Measurements from ENCODE around the gene MOG.

Gene MOG

DNA sequence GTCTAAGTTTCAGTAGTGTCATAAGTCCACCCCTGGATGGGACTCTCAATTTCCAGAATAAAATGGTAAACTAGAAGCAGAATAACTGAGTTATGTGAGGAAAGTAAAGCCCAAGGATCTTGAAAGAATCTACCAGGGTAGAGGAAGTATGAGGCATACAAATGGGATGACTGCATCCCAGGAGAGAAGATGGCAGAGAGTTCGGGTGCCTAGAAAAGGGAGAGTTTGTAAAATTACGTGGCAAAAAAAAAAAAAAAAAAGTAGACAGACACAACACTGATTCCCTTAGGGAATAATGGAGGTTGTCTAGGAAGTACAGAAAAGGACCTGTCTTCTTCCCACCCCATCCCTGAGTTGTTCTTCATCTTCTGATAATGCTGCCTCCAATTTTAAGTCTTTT lies 27.3 kb upstream of the MOG start:
- DNase-seq (no peak), ATAC-seq (replicated peaks) (no peak)
- Mint-ChIP-seq H3K36me3 (ENCODE audit: insufficient read depth) (no peaks in the 10 kb centered on the region), H3K4me3 (peak overlapping the region in 1 of 2 donors; percentile 91), H3K9me3 (no peaks in the 10 kb centered on the region), H3K27me3 (peaks cover 15 to 16% of the 10 kb centered on the region in 2 donors), H3K27ac (no peak overlapping the region), H3K4me1 (ENCODE audit: low read depth in 2 of 2) (peaks cover 28 to 35% of the 10 kb centered on the region in 2 donors)

DNA sequence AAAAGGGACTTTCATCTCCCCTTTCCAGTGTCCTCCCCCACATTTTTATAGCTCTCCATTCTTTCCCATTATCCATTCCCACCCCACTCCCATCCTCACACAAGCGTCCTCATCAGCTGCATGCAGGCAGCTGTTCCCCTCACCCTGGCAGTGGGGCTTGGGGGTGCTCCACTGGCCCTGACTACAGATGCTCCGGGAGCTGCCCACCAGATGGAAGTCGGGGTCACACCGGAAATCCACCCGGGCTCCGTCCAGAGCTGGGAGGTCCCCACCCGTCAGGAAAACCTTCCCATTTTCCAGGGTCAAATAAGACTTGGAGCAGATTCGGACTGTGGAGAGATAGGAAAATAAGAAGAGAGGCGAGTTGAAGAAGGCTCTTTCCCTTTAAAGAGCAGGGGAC lies 26.6 kb upstream of the MOG start:
- H3K9me3 Mint-ChIP-seq: no peaks in the 10 kb centered on the region
- DNase-seq (no peak), ATAC-seq (replicated peaks) (no peak)
- H3K27ac Mint-ChIP-seq: no peak overlapping the region
- no peaks in the 10 kb centered on the region for H3K36me3 Mint-ChIP-seq (ENCODE audit: insufficient read depth)
- H3K4me3 Mint-ChIP-seq: peak overlapping the region in 1 of 2 donors; percentile 18
- H3K27me3 Mint-ChIP-seq: peaks cover 15 to 16% of the 10 kb centered on the region in 2 donors
- peaks cover 28 to 35% of the 10 kb centered on the region in 2 donors for H3K4me1 Mint-ChIP-seq (ENCODE audit: low read depth in 2 of 2)

- ATAC-seq (replicated peaks) (no peak), DNase-seq (no peak)
- Mint-ChIP-seq H3K27ac (peak overlapping the region in 1 of 2 donors; percentile 60), H3K4me1 (ENCODE audit: low read depth in 2 of 2) (peaks cover 28 to 32% of the 10 kb centered on the region in 2 donors), H3K27me3 (peaks cover 15 to 16% of the 10 kb centered on the region in 2 donors), H3K9me3 (no peaks in the 10 kb centered on the region), H3K4me3 (peak overlapping the region; percentile 79 to 90), H3K36me3 (ENCODE audit: insufficient read depth) (no peaks in the 10 kb centered on the region)
These were observed 25.6 kb upstream of the MOG start for GRCh38 chr6:29631209-29631810.

DNA sequence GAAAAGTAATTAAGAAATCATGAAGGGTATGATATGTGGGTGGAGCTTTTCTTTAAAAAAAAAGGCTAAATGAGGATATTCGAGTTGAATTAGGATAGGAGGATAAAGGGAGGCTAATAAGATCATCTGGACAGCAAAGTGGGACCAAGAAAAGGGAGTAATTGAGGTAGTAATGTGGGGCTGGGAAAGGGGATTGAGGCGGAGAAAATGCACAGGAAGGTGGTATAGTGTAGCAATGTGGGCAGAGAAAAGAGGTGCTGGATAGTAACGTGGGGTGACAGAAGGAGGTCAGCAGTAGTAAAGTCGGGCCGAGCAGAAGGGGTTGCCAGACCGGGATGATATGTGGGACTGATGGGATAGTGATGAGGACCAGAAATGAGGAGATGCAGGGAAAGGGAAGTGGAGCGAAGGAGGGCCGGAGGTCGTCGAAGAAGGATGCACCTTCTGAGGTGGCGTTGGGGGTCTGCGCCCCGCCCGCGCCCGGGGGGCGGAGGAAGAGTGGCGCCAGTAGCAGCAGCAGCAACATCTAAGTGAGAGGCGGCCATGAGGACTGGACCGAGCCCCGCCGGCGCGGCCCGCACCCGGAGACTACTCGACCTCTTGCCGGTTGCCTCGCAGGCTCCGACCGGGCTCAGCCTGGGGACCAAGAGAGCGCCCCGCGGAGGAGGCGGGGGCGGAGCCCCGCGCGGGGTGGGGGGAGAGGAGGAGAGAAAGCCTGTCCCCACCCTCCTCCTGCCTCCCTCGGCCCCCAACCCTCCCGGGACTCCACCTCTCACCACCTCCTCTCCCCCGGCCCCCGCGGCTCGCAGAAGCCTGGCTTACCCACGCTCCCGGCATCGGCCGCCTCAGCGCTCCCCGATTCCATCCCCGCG lies 24.8 kb upstream of the MOG start:
- H3K4me3 Mint-ChIP-seq: peak overlapping the region; percentile 79 to 90
- DNase-seq (peak; percentile 30 to 46 (median 43)), ATAC-seq (replicated peaks) (peak; percentile 58)
- peaks cover 28 to 32% of the 10 kb centered on the region in 2 donors for H3K4me1 Mint-ChIP-seq (ENCODE audit: low read depth in 2 of 2)
- peak overlapping the region; percentile 1 to 60 for H3K27ac Mint-ChIP-seq
- no peaks in the 10 kb centered on the region for H3K36me3 Mint-ChIP-seq (ENCODE audit: insufficient read depth)
- no peaks in the 10 kb centered on the region for H3K9me3 Mint-ChIP-seq
- H3K27me3 Mint-ChIP-seq: peaks cover 15 to 16% of the 10 kb centered on the region in 2 donors

- Mint-ChIP-seq H3K36me3 (ENCODE audit: insufficient read depth) (no peaks in the 10 kb centered on the region), H3K27ac (peak within 1 kb of the TSS; percentile 41 to 68), H3K4me1 (ENCODE audit: low read depth in 2 of 2) (peaks cover 28 to 32% of the 10 kb centered on the region in 2 donors), H3K4me3 (peak within 1 kb of the TSS; percentile 79 to 90), H3K9me3 (no peaks in the 10 kb centered on the region), H3K27me3 (peaks cover 15 to 20% of the 10 kb centered on the region in 2 donors)
- DNase-seq: peak; percentile 40 to 54 (median 48)
- ATAC-seq (replicated peaks): peak; percentile 77
These were observed 23.9 kb upstream of the MOG start, which contains the start of gene GABBR1 for GRCh38 chr6:29632789-29633533. GABBR1 (minus strand) TSS chr6:29633183; CDS start chr6:29632385, 798 bp downstream.

DNA sequence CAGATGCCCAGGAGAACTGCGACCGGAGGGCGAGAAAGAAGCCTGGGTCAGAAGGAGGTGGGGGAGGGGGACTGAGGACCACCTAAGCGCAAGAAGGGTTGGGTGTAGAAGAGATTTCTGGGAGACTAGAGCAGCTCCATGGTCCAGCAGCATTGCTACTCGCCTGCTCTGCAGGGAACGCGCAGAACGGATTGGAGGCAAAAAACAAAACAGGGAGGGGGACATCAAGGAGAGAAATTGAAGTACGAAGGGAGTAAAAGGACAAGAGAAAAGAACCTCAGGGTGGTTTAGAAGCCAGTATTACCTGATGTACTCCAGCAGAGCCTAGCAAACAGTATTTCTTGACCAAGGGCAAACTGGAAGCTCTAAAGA lies 23.4 kb upstream of the MOG start:
- no peak for ATAC-seq (replicated peaks)
- no peak for DNase-seq
- Mint-ChIP-seq H3K4me3 (peak overlapping the region; percentile 79 to 90), H3K4me1 (ENCODE audit: low read depth in 2 of 2) (peaks cover 25 to 27% of the 10 kb centered on the region in 2 donors), H3K27ac (peak overlapping the region; percentile 41 to 68), H3K27me3 (peaks cover 15 to 24% of the 10 kb centered on the region in 2 donors), H3K9me3 (no peaks in the 10 kb centered on the region), H3K36me3 (ENCODE audit: insufficient read depth) (no peaks in the 10 kb centered on the region)

GRCh38 chr6:29637247-29637646 lies 19.6 kb upstream of the MOG start:
- Mint-ChIP-seq H3K36me3 (ENCODE audit: insufficient read depth) (no peaks in the 10 kb centered on the region), H3K9me3 (no peaks in the 10 kb centered on the region), H3K4me1 (ENCODE audit: low read depth in 2 of 2) (peaks cover 12 to 16% of the 10 kb centered on the region in 2 donors), H3K4me3 (no peak overlapping the region), H3K27me3 (peaks cover 2 to 16% of the 10 kb centered on the region in 2 donors), H3K27ac (no peak overlapping the region)
- ATAC-seq (replicated peaks): no peak
- DNase-seq: no peak

- Mint-ChIP-seq H3K9me3 (no peaks in the 10 kb centered on the region), H3K4me1 (ENCODE audit: low read depth in 2 of 2) (peaks cover 4 to 8% of the 10 kb centered on the region in 2 donors), H3K27ac (peak overlapping the region in 1 of 2 donors; percentile 20), H3K27me3 (peaks cover 0 to 10% of the 10 kb centered on the region in 2 donors), H3K36me3 (ENCODE audit: insufficient read depth) (no peaks in the 10 kb centered on the region), H3K4me3 (no peak overlapping the region)
- DNase-seq (no peak), ATAC-seq (replicated peaks) (peak; percentile 36)
These were observed 15.3 kb upstream of the MOG start for GRCh38 chr6:29641430-29642148.

DNA sequence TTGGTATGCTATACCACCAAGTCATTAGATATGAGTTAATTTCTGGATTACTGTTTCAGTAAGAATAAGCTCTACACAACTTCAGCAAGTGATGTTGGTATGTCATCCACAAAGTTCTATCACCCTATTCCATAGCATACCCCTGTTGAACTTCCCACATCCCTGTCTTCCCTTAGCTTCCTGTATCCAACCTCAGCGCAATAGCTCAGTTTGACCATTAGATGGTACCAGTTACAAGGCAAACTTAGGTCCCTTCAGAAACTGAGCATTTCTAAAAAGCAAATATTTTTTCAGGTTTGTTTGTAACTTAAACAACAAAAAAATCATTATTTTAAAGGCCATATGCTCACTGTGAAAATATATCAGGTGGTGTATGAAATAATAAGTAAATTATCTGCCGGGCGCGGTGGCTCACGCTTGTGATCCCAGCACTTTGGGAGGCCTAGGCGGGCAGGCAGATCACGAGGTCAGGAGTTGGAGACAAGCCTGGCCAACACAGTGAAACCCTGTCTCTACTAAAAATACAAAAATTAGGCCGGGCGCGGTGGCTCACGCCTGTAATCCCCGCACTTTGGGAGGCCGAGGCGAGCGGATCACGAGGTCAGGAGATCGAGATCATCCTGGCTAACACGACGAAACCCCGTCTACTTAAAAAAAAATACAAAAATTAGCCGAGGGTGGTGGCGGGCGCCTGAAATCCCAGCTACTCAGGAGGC lies 8.8 kb upstream of the MOG start:
- no peak for ATAC-seq (replicated peaks)
- peak overlapping the region in 1 of 2 donors; percentile 95 for H3K4me3 Mint-ChIP-seq

DNA sequence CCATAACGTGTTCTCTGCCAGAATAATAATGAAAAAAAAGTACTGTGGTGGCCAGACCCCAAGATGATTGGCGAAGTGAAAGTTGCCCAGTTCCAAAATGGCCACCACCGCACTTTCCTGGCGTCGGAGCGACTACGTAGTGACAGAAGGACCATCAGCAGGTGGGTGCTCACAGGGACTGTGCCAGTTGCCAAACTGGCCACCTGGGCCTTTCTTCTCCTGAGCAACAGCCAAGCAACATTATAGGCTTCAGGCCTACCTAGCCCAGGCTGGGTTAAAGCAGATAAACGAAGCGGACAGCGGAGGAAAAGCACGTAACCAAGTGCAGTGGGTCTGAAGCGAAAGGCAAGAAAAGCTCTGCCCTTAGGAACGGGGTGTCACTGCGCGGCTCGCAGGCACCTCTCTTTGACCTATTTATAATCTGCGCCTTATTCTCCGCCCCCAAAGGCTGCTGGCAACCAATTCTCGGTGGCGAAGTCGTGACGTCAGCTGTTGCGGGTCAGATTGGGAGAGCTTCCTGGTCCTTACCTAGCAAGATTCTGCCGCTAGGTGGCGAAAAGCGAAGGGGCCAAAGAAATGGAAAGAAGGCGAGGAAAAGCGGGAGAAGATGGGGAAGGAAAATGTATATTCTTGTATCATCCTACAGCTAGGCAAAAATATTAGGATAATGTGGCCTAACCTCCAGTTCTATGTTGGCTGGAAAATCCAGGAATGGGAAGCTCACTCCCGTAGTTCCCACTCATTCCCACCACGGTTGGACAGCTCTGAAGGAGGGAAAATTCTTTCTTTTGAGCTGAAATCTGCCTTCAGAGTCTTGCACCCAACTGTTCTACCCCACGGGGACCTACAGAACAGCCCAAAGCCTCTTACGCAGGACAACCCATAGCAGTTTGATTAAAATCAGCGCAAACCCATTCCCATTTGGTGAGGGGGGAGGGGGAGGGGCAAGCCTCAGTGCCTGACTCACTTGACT lies 6.9 kb upstream of the MOG start:
- peaks cover 10 to 14% of the 10 kb centered on the region in 2 donors for H3K4me1 Mint-ChIP-seq (ENCODE audit: low read depth in 2 of 2)
- peaks cover 14% of the 10 kb centered on the region for H3K36me3 Mint-ChIP-seq (ENCODE audit: insufficient read depth)
- H3K4me3 Mint-ChIP-seq: peak overlapping the region; percentile 95 to 97
- peaks cover 8 to 14% of the 10 kb centered on the region in 2 donors for H3K27me3 Mint-ChIP-seq
- DNase-seq: peak; percentile 98 to 99 (median 98)
- ATAC-seq (replicated peaks): peak; percentile 93
- no peaks in the 10 kb centered on the region for H3K9me3 Mint-ChIP-seq
- H3K27ac Mint-ChIP-seq: peak overlapping the region; percentile 99

More for the DNA sequence above, 8.8 kb upstream of the MOG start:
- Mint-ChIP-seq H3K36me3 (ENCODE audit: insufficient read depth) (peaks cover 14% of the 10 kb centered on the region), H3K9me3 (no peaks in the 10 kb centered on the region), H3K27me3 (no peaks in the 10 kb centered on the region), H3K4me1 (ENCODE audit: low read depth in 2 of 2) (peaks cover 10 to 14% of the 10 kb centered on the region in 2 donors), H3K27ac (peak overlapping the region in 1 of 2 donors; percentile 25)
- no peak for DNase-seq

- Mint-ChIP-seq H3K4me3 (no peak overlapping the region), H3K27me3 (peaks cover 21 to 30% of the 10 kb centered on the region in 2 donors), H3K27ac (no peak overlapping the region), H3K36me3 (ENCODE audit: insufficient read depth) (peaks cover 14% of the 10 kb centered on the region), H3K4me1 (ENCODE audit: low read depth in 2 of 2) (peaks cover 10 to 14% of the 10 kb centered on the region in 2 donors), H3K9me3 (no peaks in the 10 kb centered on the region)
- no peak for ATAC-seq (replicated peaks)
- no peak for DNase-seq
These were observed 5.3 kb upstream of the MOG start for GRCh38 chr6:29651413-29652197.

Data from effector memory CD8-positive, alpha-beta T cell (primary cell).